Esophagus squamous epithelium (tissue), 4 donors: ENCODE data around the gene ZNHIT3.

Experiments used
- CTCF ChIP-seq, 6 experiments: fragments of 450-650 bp in 4 of 6; fragments of 200-600 bp in 2 of 6; sonication (generic) in 2 of 6; IDR thresholded peaks; one replicate each; pipeline ENCODE4 v1.5.1; 2016 to 2019; ENCODE audit warnings: antibody characterized with exemption in 6 of 6, mild to moderate bottlenecking in 4 of 6, moderate library complexity in 4 of 6
- POLR2A ChIP-seq, 4 donors: fragments of 450-650 bp; IDR thresholded peaks; one replicate each; pipeline ENCODE4 v1.6.1; 2017; ENCODE audit warnings: antibody characterized with exemption in 4 of 4, mild to moderate bottlenecking in 4 of 4, moderate library complexity in 3 of 4

- TF ChIP-seq CTCF (IDR thresholded peaks at IDR 0.05) (no peak), POLR2A (IDR thresholded peaks at IDR 0.05) (no peak)
Measured at GRCh38 chr17:36459601-36460000, 26.9 kb upstream of the ZNHIT3 start.
